Measurements from ENCODE around the gene ENSA. TPM values are rescaled to one million over a fixed set of nuclear protein-coding genes. Genes with fewer than 3 reads are reported as not detected.
"Not testable (repeated sequence)": the region's sequence is repeated elsewhere in the genome, so short reads cannot be mapped to it uniquely, and the experiment has no call there.

ENSA gene
- total and polyA plus RNA-seq, 2 donors (not counting 1 experiment from before 2014, with no cell fraction given), result 78.1 to 112 TPM

DNA sequence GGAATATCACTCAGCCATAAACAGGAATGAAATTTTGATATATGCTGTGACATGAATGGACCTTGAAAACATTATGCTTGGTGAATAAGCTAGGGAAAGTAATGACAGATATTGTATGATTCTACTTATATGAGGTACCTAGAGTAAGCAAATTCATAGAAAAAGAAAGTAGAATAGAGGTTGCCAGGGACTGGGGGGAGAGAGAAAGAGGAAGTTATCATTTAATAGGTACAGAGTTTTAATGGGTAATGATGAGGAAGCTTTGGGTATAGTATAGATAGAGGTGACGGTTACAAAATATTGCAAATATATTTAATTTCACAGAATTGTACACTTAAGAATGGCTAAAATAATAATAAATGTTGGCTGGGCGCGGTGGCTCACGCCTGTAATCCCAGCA is 31.2 kb upstream of the ENSA start:
- H3K79me2 ChIP-seq (ENCODE audit: control insufficient read depth, insufficient read depth, low read length), result no peaks in the 10 kb centered on the region
- H3K4me1 ChIP-seq (ENCODE audit: control insufficient read depth, extremely low read depth, insufficient read depth, low read length), result no peaks in the 10 kb centered on the region
- TF ChIP-seq EZH2 (IDR thresholded peaks at IDR 0.05; ENCODE audit: low read length, missing control alignments), result no peak
- TF ChIP-seq, protein P1, sequence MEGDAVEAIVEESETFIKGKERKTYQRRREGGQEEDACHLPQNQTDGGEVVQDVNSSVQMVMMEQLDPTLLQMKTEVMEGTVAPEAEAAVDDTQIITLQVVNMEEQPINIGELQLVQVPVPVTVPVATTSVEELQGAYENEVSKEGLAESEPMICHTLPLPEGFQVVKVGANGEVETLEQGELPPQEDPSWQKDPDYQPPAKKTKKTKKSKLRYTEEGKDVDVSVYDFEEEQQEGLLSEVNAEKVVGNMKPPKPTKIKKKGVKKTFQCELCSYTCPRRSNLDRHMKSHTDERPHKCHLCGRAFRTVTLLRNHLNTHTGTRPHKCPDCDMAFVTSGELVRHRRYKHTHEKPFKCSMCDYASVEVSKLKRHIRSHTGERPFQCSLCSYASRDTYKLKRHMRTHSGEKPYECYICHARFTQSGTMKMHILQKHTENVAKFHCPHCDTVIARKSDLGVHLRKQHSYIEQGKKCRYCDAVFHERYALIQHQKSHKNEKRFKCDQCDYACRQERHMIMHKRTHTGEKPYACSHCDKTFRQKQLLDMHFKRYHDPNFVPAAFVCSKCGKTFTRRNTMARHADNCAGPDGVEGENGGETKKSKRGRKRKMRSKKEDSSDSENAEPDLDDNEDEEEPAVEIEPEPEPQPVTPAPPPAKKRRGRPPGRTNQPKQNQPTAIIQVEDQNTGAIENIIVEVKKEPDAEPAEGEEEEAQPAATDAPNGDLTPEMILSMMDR (conservative IDR thresholded peaks at IDR 0.05 in 1 of 2, IDR thresholded peaks at IDR 0.05 in 1 of 2; ENCODE audit: low read depth in 1 of 2, low read length in 2 of 2), result no peak
- H3K27me3 ChIP-seq (ENCODE audit: control insufficient read depth, insufficient read depth, low read length), result no peaks in the 10 kb centered on the region
- H3K4me3 ChIP-seq (replicated peaks in 1 of 4; ENCODE audit: control extremely low read depth in 1 of 4, insufficient read depth in 1 of 4, low read depth in 3 of 4, low read length in 4 of 4), result no peak overlapping the region
- H3K4me2 ChIP-seq (ENCODE audit: extremely low read depth, insufficient read depth, low read length), result no peak overlapping the region
- H4K20me1 ChIP-seq (ENCODE audit: control insufficient read depth, extremely low read depth, insufficient read depth, low read length), result no peaks in the 10 kb centered on the region
- no peaks in the 10 kb centered on the region for H3K9me3 ChIP-seq (ENCODE audit: control insufficient read depth, insufficient read depth, low read depth, low read length)
- H3K27ac ChIP-seq (ENCODE audit: insufficient read depth, low read length), result no peak overlapping the region
- no peak overlapping the region for H2AFZ ChIP-seq (ENCODE audit: low read length)
- peaks cover 3% of the 10 kb centered on the region for H3K36me3 ChIP-seq (ENCODE audit: control insufficient read depth, insufficient read depth, low read length)
- no peak overlapping the region for H3K9ac ChIP-seq (ENCODE audit: insufficient read depth, low read length)
- no peak for DNase-seq (ENCODE audit: low read depth in 2 of 2)

DNA sequence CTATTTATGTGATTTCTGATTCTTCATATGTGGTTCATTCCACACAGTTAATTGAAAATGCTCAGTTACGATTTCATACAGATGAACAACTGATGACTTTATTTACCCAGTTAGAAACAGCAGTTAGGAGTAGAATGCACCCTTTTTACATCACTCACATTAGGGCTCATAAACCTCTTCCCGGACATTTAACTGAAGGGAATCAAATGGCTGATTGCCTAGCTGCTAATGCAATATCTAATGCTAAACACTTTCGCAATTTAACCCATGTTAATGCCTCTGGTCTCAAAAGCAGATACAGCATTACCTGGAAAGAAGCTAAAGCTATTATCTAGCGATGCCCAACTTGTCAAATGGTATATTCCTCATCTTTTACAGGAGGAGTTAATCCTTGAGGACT is 27.7 kb upstream of the ENSA start:
- not testable (repeated sequence) for H3K4me2 ChIP-seq (ENCODE audit: extremely low read depth, insufficient read depth, low read length); H3K4me3 ChIP-seq (replicated peaks in 1 of 4; ENCODE audit: control extremely low read depth in 1 of 4, insufficient read depth in 1 of 4, low read depth in 3 of 4, low read length in 4 of 4); H3K27me3 ChIP-seq (ENCODE audit: control insufficient read depth, insufficient read depth, low read length); H3K9ac ChIP-seq (ENCODE audit: insufficient read depth, low read length); H3K4me1 ChIP-seq (ENCODE audit: control insufficient read depth, extremely low read depth, insufficient read depth, low read length); H4K20me1 ChIP-seq (ENCODE audit: control insufficient read depth, extremely low read depth, insufficient read depth, low read length); H2AFZ ChIP-seq (ENCODE audit: low read length); H3K9me3 ChIP-seq (ENCODE audit: control insufficient read depth, insufficient read depth, low read depth, low read length); H3K79me2 ChIP-seq (ENCODE audit: control insufficient read depth, insufficient read depth, low read length); H3K27ac ChIP-seq (ENCODE audit: insufficient read depth, low read length); H3K36me3 ChIP-seq (ENCODE audit: control insufficient read depth, insufficient read depth, low read length)
- peak in 1 of 2 donors; percentile 3 for DNase-seq (ENCODE audit: low read depth in 2 of 2)

DNA sequence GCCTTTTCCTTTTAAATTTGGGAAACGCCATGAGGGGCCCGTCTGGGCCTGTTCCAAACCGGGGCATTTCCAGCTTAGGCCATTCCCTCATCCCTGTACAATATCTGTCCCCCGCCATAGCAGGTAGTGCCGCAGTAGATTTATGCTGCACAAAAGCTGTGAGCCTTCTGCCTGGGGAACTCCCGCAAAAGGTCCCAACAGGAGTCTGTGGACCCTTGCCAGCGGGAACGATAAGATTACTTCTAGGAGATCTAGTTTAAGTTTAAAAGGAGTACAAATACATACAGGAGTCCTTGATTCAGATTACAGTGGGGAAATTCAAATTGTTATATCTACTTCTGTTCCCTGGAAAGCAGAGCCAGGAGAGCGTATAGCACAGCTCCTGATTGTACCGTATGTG is 25.2 kb upstream of the ENSA start:
- not testable (repeated sequence) for H3K27me3 ChIP-seq (ENCODE audit: control insufficient read depth, insufficient read depth, low read length); H3K4me1 ChIP-seq (ENCODE audit: control insufficient read depth, extremely low read depth, insufficient read depth, low read length); H2AFZ ChIP-seq (ENCODE audit: low read length); H3K4me2 ChIP-seq (ENCODE audit: extremely low read depth, insufficient read depth, low read length); H3K27ac ChIP-seq (ENCODE audit: insufficient read depth, low read length); H3K9me3 ChIP-seq (ENCODE audit: control insufficient read depth, insufficient read depth, low read depth, low read length); H3K36me3 ChIP-seq (ENCODE audit: control insufficient read depth, insufficient read depth, low read length); H4K20me1 ChIP-seq (ENCODE audit: control insufficient read depth, extremely low read depth, insufficient read depth, low read length); H3K4me3 ChIP-seq (replicated peaks in 1 of 4; ENCODE audit: control extremely low read depth in 1 of 4, insufficient read depth in 1 of 4, low read depth in 3 of 4, low read length in 4 of 4); DNase-seq (ENCODE audit: low read depth in 2 of 2); H3K79me2 ChIP-seq (ENCODE audit: control insufficient read depth, insufficient read depth, low read length); H3K9ac ChIP-seq (ENCODE audit: insufficient read depth, low read length)

DNA sequence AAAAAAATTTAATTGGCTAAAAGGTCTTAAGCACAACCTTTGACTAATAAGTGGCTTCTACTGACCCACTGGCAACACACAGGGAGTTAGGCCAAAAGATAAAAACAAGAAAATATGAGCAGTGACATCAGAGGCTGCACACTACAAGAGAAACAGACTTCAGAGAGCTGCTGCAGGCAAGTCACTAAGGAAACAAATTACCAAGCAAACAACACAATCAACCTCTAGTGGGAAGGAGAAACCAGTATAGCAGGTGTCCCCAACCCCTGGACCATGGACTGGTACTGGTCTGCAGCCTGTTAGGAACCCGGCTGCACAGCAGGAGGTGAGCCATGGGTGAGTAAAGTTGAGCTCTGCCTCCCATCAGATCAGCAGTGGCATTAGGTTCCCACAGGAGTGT is 20.8 kb upstream of the ENSA start:
- no peaks in the 10 kb centered on the region for H4K20me1 ChIP-seq (ENCODE audit: control insufficient read depth, extremely low read depth, insufficient read depth, low read length)
- DNase-seq (ENCODE audit: low read depth in 2 of 2), result peak in 1 of 2 donors; percentile 6
- no peak overlapping the region for H2AFZ ChIP-seq (ENCODE audit: low read length)

More for the DNA sequence above, 20.8 kb upstream of the ENSA start:
- Histone ChIP-seq H3K27ac (ENCODE audit: insufficient read depth, low read length) (no peak overlapping the region), H3K4me2 (ENCODE audit: extremely low read depth, insufficient read depth, low read length) (no peak overlapping the region), H3K9me3 (ENCODE audit: control insufficient read depth, insufficient read depth, low read depth, low read length) (no peaks in the 10 kb centered on the region), H3K79me2 (ENCODE audit: control insufficient read depth, insufficient read depth, low read length) (no peaks in the 10 kb centered on the region), H3K36me3 (ENCODE audit: control insufficient read depth, insufficient read depth, low read length) (peaks cover 2% of the 10 kb centered on the region), H3K4me3 (replicated peaks in 1 of 4; ENCODE audit: control extremely low read depth in 1 of 4, insufficient read depth in 1 of 4, low read depth in 3 of 4, low read length in 4 of 4) (no peak overlapping the region), H3K4me1 (ENCODE audit: control insufficient read depth, extremely low read depth, insufficient read depth, low read length) (no peaks in the 10 kb centered on the region), H3K27me3 (ENCODE audit: control insufficient read depth, insufficient read depth, low read length) (no peaks in the 10 kb centered on the region), H3K9ac (ENCODE audit: insufficient read depth, low read length) (no peak overlapping the region)
- TF ChIP-seq, protein P1 (conservative IDR thresholded peaks at IDR 0.05 in 1 of 2, IDR thresholded peaks at IDR 0.05 in 1 of 2; ENCODE audit: low read depth in 1 of 2, low read length in 2 of 2), result no peak
- TF ChIP-seq EZH2 (IDR thresholded peaks at IDR 0.05; ENCODE audit: low read length, missing control alignments), result no peak
